Spleen (tissue), 7 donors: ENCODE results near the gene SETD6.

Experiments
- POLR2A ChIP-seq, 3 donors: fragments of 450-650 bp; IDR thresholded peaks; one replicate each; pipeline ENCODE4 v1.5.1; 2017; ENCODE audit warnings: antibody characterized with exemption in 3 of 3, mild to moderate bottlenecking in 1 of 3
- POLR2AphosphoS5 ChIP-seq, 3 donors: sonication (generic); formaldehyde crosslinking; IDR thresholded peaks; one replicate each; pipeline ENCODE4 v1.5.1; 2017; ENCODE audit warnings: antibody characterized with exemption in 3 of 3
- TF ChIP-seq, protein P1 (sequence below), 11 experiments: fragments of 200-600 bp in 7 of 11; fragments of 450-650 bp in 4 of 11; sonication (generic) in 4 of 11; IDR thresholded peaks in 8 of 11; conservative IDR thresholded peaks in 3 of 11; 1 replicate in 7 of 11; 2 replicates in 4 of 11; pipeline versions ENCODE4 v1.4.0 to v1.8.0; 2016 to 2021; ENCODE audit warnings: antibody characterized with exemption in 11 of 11, inconsistent platforms in 4 of 11, mild to moderate bottlenecking in 1 of 11
- donor health status: DM: no; HTN: no; CAD: no; lungs with moderate emphysema.
- donor health status: DM: no; HTN: no; CAD: no.
- donor health status: DM: no; HTN: no; CAD: no.

DNA sequence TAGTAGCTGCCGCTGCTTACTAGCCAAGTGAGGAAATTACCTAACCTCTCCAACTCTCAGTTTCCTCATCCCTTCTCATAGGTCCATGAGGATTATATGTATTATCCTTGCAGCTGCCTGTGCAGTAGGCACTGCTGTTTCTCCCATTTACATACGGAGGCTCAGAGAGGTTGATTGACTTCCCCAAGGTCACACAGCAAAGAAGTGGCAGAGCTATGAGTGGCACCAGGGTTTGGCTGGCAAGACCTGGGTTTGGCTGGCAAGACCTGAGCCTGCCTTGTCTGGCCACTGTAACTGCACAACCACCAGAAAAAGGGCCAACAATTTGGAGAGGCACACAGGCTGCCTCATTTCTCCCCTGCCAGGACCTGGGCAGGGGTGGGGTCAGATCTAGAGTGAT lies 17.8 kb upstream of the SETD6 start:
- TF ChIP-seq, protein P1, sequence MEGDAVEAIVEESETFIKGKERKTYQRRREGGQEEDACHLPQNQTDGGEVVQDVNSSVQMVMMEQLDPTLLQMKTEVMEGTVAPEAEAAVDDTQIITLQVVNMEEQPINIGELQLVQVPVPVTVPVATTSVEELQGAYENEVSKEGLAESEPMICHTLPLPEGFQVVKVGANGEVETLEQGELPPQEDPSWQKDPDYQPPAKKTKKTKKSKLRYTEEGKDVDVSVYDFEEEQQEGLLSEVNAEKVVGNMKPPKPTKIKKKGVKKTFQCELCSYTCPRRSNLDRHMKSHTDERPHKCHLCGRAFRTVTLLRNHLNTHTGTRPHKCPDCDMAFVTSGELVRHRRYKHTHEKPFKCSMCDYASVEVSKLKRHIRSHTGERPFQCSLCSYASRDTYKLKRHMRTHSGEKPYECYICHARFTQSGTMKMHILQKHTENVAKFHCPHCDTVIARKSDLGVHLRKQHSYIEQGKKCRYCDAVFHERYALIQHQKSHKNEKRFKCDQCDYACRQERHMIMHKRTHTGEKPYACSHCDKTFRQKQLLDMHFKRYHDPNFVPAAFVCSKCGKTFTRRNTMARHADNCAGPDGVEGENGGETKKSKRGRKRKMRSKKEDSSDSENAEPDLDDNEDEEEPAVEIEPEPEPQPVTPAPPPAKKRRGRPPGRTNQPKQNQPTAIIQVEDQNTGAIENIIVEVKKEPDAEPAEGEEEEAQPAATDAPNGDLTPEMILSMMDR (IDR thresholded peaks at IDR 0.05 in 8 of 11, conservative IDR thresholded peaks at IDR 0.05 in 3 of 11) = no peak
- no peak for TF ChIP-seq POLR2A (IDR thresholded peaks at IDR 0.05)
- no peak for TF ChIP-seq POLR2AphosphoS5 (IDR thresholded peaks at IDR 0.05)
